ENCODE data around the gene SYNE2.

GRCh38 chr14:64091217-64091616 is 238.4 kb downstream of the SYNE2 start:
- TF ChIP-seq EZH2phosphoT487 (IDR thresholded peaks at IDR 0.05; ENCODE audit: borderline replicate concordance, low read depth, low read length), result no peak
- TF ChIP-seq CTCF (conservative IDR thresholded peaks at IDR 0.05; ENCODE audit: low read length), result no peak
